Measurements from ENCODE around the gene SEC14L1. TPM values are rescaled to one million over a fixed set of nuclear protein-coding genes. Genes with fewer than 3 reads are reported as not detected.

SEC14L1 gene
- total and polyA plus RNA-seq, 3 experiments from 2014 or later = 9.5 to 75.6 (median 73.3) TPM

- DNase-seq = no peak
- no peaks in the 10 kb centered on the region for H3K36me3 ChIP-seq (ENCODE audit: insufficient read depth, low read length)
- POLR2A ChIA-PET = no interaction called here
These were observed 89.1 kb downstream of the SEC14L1 start for GRCh38 chr17:77229786-77230435.

GRCh38 chr17:77230436-77230830 lies 89.7 kb downstream of the SEC14L1 start:
- H3K27ac ChIP-seq (ENCODE audit: low read depth, low read length) = no peak overlapping the region
- no peak overlapping the region for H3K4me3 ChIP-seq (ENCODE audit: low read length)
- no peaks in the 10 kb centered on the region for H3K36me3 ChIP-seq (ENCODE audit: insufficient read depth, low read length)
- Mint-ChIP-seq H3K27ac (no peak overlapping the region), H3K36me3 (no peaks in the 10 kb centered on the region), H3K27me3 (peaks cover 0 to 1% of the 10 kb centered on the region in 2 donors), H3K4me1 (peaks cover 1 to 3% (median 2%) of the 10 kb centered on the region in 3 donors), H3K4me3 (no peak overlapping the region), H3K9me3 (no peaks in the 10 kb centered on the region)
- no peak for DNase-seq
- no peaks in the 10 kb centered on the region for H3K9me3 ChIP-seq (ENCODE audit: low read length)
- no peaks in the 10 kb centered on the region for H3K4me1 ChIP-seq (ENCODE audit: insufficient read depth, low read length)
- ChIA-PET CTCF (no interaction called here), POLR2A (no interaction called here)
- H3K27me3 ChIP-seq (ENCODE audit: insufficient read depth, low read length, poor library complexity, severe bottlenecking) = no peaks in the 10 kb centered on the region

More at GRCh38 chr17:77229786-77230435, 89.1 kb downstream of the SEC14L1 start:
- Mint-ChIP-seq H3K9me3 (peaks cover 0 to 4% (median 0%) of the 10 kb centered on the region in 5 donors), H3K4me1 (no peaks in the 10 kb centered on the region), H3K27me3 (peaks cover 0 to 1% of the 10 kb centered on the region in 2 donors), H3K36me3 (no peaks in the 10 kb centered on the region), H3K4me3 (no peak overlapping the region), H3K27ac (no peak overlapping the region)
- CTCF ChIA-PET = no interaction called here
- H3K4me3 ChIP-seq (ENCODE audit: low read length) = no peak overlapping the region
- no peaks in the 10 kb centered on the region for H3K9me3 ChIP-seq (ENCODE audit: low read length)
- no peak overlapping the region for H3K27ac ChIP-seq (ENCODE audit: low read depth, low read length)
- H3K4me1 ChIP-seq (ENCODE audit: insufficient read depth, low read length) = no peaks in the 10 kb centered on the region
- no peaks in the 10 kb centered on the region for H3K27me3 ChIP-seq (ENCODE audit: insufficient read depth, low read length, poor library complexity, severe bottlenecking)

- Mint-ChIP-seq H3K27ac (no peak overlapping the region), H3K36me3 (no peaks in the 10 kb centered on the region), H3K27me3 (peaks cover 0 to 1% of the 10 kb centered on the region in 2 donors), H3K9me3 (no peaks in the 10 kb centered on the region), H3K4me3 (no peak overlapping the region), H3K4me1 (peaks cover 3 to 5% (median 4%) of the 10 kb centered on the region in 3 donors)
- Histone ChIP-seq H3K4me3 (ENCODE audit: low read length) (no peak overlapping the region), H3K4me1 (ENCODE audit: insufficient read depth, low read length) (no peaks in the 10 kb centered on the region), H3K36me3 (ENCODE audit: insufficient read depth, low read length) (no peaks in the 10 kb centered on the region), H3K27me3 (ENCODE audit: insufficient read depth, low read length, poor library complexity, severe bottlenecking) (no peaks in the 10 kb centered on the region), H3K9me3 (ENCODE audit: low read length) (no peaks in the 10 kb centered on the region), H3K27ac (ENCODE audit: low read depth, low read length) (no peak overlapping the region)
- POLR2A ChIA-PET = no interaction called here
- no peak for DNase-seq
- CTCF ChIA-PET = no interaction called here
These were observed 90.5 kb downstream of the SEC14L1 start for GRCh38 chr17:77231076-77231871.

GRCh38 chr17:77233127-77233526 lies 92.4 kb downstream of the SEC14L1 start:
- Mint-ChIP-seq H3K27ac (no peak overlapping the region), H3K4me3 (no peak overlapping the region), H3K9me3 (no peaks in the 10 kb centered on the region), H3K4me1 (peaks cover 3 to 5% (median 4%) of the 10 kb centered on the region in 3 donors), H3K36me3 (no peaks in the 10 kb centered on the region), H3K27me3 (peaks cover 0 to 1% of the 10 kb centered on the region in 2 donors)
- CTCF ChIA-PET = no interaction called here
- POLR2A ChIA-PET = no interaction called here
- no peaks in the 10 kb centered on the region for H3K4me1 ChIP-seq (ENCODE audit: insufficient read depth, low read length)
- no peaks in the 10 kb centered on the region for H3K9me3 ChIP-seq (ENCODE audit: low read length)
- no peaks in the 10 kb centered on the region for H3K36me3 ChIP-seq (ENCODE audit: insufficient read depth, low read length)
- no peak overlapping the region for H3K27ac ChIP-seq (ENCODE audit: low read depth, low read length)
- H3K4me3 ChIP-seq (ENCODE audit: low read length) = no peak overlapping the region
- DNase-seq = no peak
- H3K27me3 ChIP-seq (ENCODE audit: insufficient read depth, low read length, poor library complexity, severe bottlenecking) = no peaks in the 10 kb centered on the region

GRCh38 chr17:77233635-77234334 lies 93.0 kb downstream of the SEC14L1 start:
- H3K4me1 Mint-ChIP-seq = peaks cover 3 to 5% (median 4%) of the 10 kb centered on the region in 3 donors
- Histone ChIP-seq H3K27ac (ENCODE audit: low read depth, low read length) (no peak overlapping the region), H3K4me3 (ENCODE audit: low read length) (no peak overlapping the region), H3K27me3 (ENCODE audit: insufficient read depth, low read length, poor library complexity, severe bottlenecking) (no peaks in the 10 kb centered on the region), H3K4me1 (ENCODE audit: insufficient read depth, low read length) (no peaks in the 10 kb centered on the region), H3K36me3 (ENCODE audit: insufficient read depth, low read length) (no peaks in the 10 kb centered on the region), H3K9me3 (ENCODE audit: low read length) (no peaks in the 10 kb centered on the region)
- no peaks in the 10 kb centered on the region for H3K9me3 Mint-ChIP-seq
- CTCF ChIA-PET = interaction anchor here (1.0 kb wide), 1 partner anchor 145 kb away, joined by 3 read pairs; no protein-coding TSS in a partner anchor
- POLR2A ChIA-PET = no interaction called here
- DNase-seq = no peak
- peak overlapping the region in 1 of 8 donors; percentile 67 for H3K27ac Mint-ChIP-seq
- H3K4me3 Mint-ChIP-seq = no peak overlapping the region
- H3K27me3 Mint-ChIP-seq = peaks cover 0 to 1% of the 10 kb centered on the region in 2 donors
- no peaks in the 10 kb centered on the region for H3K36me3 Mint-ChIP-seq

- Histone ChIP-seq H3K4me1 (ENCODE audit: insufficient read depth, low read length) (no peaks in the 10 kb centered on the region), H3K36me3 (ENCODE audit: insufficient read depth, low read length) (no peaks in the 10 kb centered on the region), H3K4me3 (ENCODE audit: low read length) (no peak overlapping the region), H3K9me3 (ENCODE audit: low read length) (no peaks in the 10 kb centered on the region), H3K27me3 (ENCODE audit: insufficient read depth, low read length, poor library complexity, severe bottlenecking) (no peaks in the 10 kb centered on the region), H3K27ac (ENCODE audit: low read depth, low read length) (no peak overlapping the region)
- H3K36me3 Mint-ChIP-seq = no peaks in the 10 kb centered on the region
- no peak for DNase-seq
- ChIA-PET CTCF (interaction anchor here (1.0 to 2.2 kb wide), 2 partner anchors 146 to 148 kb away, joined by 3 to 6 read pairs; no protein-coding TSS in a partner anchor), POLR2A (no interaction called here)
- H3K27me3 Mint-ChIP-seq = peaks cover 0 to 1% of the 10 kb centered on the region in 2 donors
- no peaks in the 10 kb centered on the region for H3K9me3 Mint-ChIP-seq
- H3K4me3 Mint-ChIP-seq = peak overlapping the region in 2 of 7 donors; percentile 32 to 37
- no peak overlapping the region for H3K27ac Mint-ChIP-seq
- H3K4me1 Mint-ChIP-seq = peaks cover 3 to 5% (median 4%) of the 10 kb centered on the region in 3 donors
These were observed 93.9 kb downstream of the SEC14L1 start for GRCh38 chr17:77234695-77235094.

GRCh38 chr17:77235370-77235941 lies 94.7 kb downstream of the SEC14L1 start:
- H3K36me3 Mint-ChIP-seq = no peaks in the 10 kb centered on the region
- Histone ChIP-seq H3K27me3 (ENCODE audit: insufficient read depth, low read length, poor library complexity, severe bottlenecking) (no peaks in the 10 kb centered on the region), H3K36me3 (ENCODE audit: insufficient read depth, low read length) (no peaks in the 10 kb centered on the region), H3K4me3 (ENCODE audit: low read length) (no peak overlapping the region), H3K27ac (ENCODE audit: low read depth, low read length) (no peak overlapping the region), H3K4me1 (ENCODE audit: insufficient read depth, low read length) (no peaks in the 10 kb centered on the region), H3K9me3 (ENCODE audit: low read length) (no peaks in the 10 kb centered on the region)
- H3K9me3 Mint-ChIP-seq = no peaks in the 10 kb centered on the region
- peaks cover 3 to 5% (median 4%) of the 10 kb centered on the region in 3 donors for H3K4me1 Mint-ChIP-seq
- ChIA-PET POLR2A (interaction anchor here (0.5 kb wide), 1 partner anchor 145 kb away, joined by 4 read pairs; no protein-coding TSS in a partner anchor), CTCF (interaction anchor here (0.8 to 2.2 kb wide), 3 partner anchors 12 to 149 kb away, joined by 3 to 6 read pairs (median 4); no protein-coding TSS in a partner anchor)
- no peak for DNase-seq
- peak overlapping the region in 2 of 8 donors; percentile 29 to 64 for H3K27ac Mint-ChIP-seq
- peaks cover 0 to 1% of the 10 kb centered on the region in 2 donors for H3K27me3 Mint-ChIP-seq
- peak overlapping the region in 6 of 7 donors; percentile 37 to 79 (median 60) for H3K4me3 Mint-ChIP-seq

All from CD8-positive, alpha-beta memory T cell (primary cell).